ENCODE measurements around the gene NF1. TPM values are rescaled to one million over a fixed set of nuclear protein-coding genes. Genes with fewer than 3 reads are reported as not detected.
"Not testable (repeated sequence)": the region's sequence is repeated elsewhere in the genome, so short reads cannot be mapped to it uniquely, and the experiment has no call there.

Gene NF1
- total RNA-seq, 1 experiment from 2014 or later, result 164 TPM

- H3K79me2 ChIP-seq (ENCODE audit: low read length), result peaks cover 22% of the 10 kb centered on the region; the same call in 1 of the 2 replicates
- DNase-seq; H3K4me2 ChIP-seq (ENCODE audit: low read depth, low read length, poor library complexity, severe bottlenecking): not testable (repeated sequence)
Measured at GRCh38 chr17:31176143-31176542, 81.4 kb downstream of the NF1 start.

GRCh38 chr17:31178951-31179350 lies 84.2 kb downstream of the NF1 start:
- not testable (repeated sequence) for H3K27me3 ChIP-seq (ENCODE audit: low read length); H3K27ac ChIP-seq (ENCODE audit: low read length); DNase-seq; H3K9ac ChIP-seq (ENCODE audit: low read length); H3K9me2 ChIP-seq (replicated peaks; ENCODE audit: insufficient read depth, low read length); H3K4me3 ChIP-seq (ENCODE audit: low read length); H2AFZ ChIP-seq (ENCODE audit: low read length); H4K20me1 ChIP-seq (ENCODE audit: insufficient read depth, low read depth, low read length); H3K9me3 ChIP-seq (ENCODE audit: low read length); H3K4me2 ChIP-seq (ENCODE audit: low read depth, low read length, poor library complexity, severe bottlenecking)
- Histone ChIP-seq H3K79me2 (ENCODE audit: low read length) (peaks cover 23% of the 10 kb centered on the region), H3K36me3 (ENCODE audit: insufficient read depth, low read length) (peaks cover 28% of the 10 kb centered on the region), H3K4me1 (ENCODE audit: low read length) (peaks cover 26% of the 10 kb centered on the region)

More at GRCh38 chr17:31176143-31176542, 81.4 kb downstream of the NF1 start:
- H3K36me3 ChIP-seq (ENCODE audit: insufficient read depth, low read length); H3K9ac ChIP-seq (ENCODE audit: low read length); H3K27ac ChIP-seq (ENCODE audit: low read length); H4K20me1 ChIP-seq (ENCODE audit: insufficient read depth, low read depth, low read length); H3K9me3 ChIP-seq (ENCODE audit: low read length); H2AFZ ChIP-seq (ENCODE audit: low read length); H3K27me3 ChIP-seq (ENCODE audit: low read length); H3K4me1 ChIP-seq (ENCODE audit: low read length); H3K9me2 ChIP-seq (replicated peaks; ENCODE audit: insufficient read depth, low read length); H3K4me3 ChIP-seq (ENCODE audit: low read length): not testable (repeated sequence)

GRCh38 chr17:31195305-31195704 lies 100.5 kb downstream of the NF1 start:
- no peak overlapping the region for H2AFZ ChIP-seq (ENCODE audit: low read length)

GRCh38 chr17:31198026-31198425 lies 103.2 kb downstream of the NF1 start:
- H3K4me2 ChIP-seq (ENCODE audit: low read depth, low read length, poor library complexity, severe bottlenecking), result no peak overlapping the region

More at GRCh38 chr17:31195305-31195704, 100.5 kb downstream of the NF1 start:
- no peaks in the 10 kb centered on the region for H4K20me1 ChIP-seq (ENCODE audit: insufficient read depth, low read depth, low read length)
- H3K9ac ChIP-seq (ENCODE audit: low read length), result no peak overlapping the region
- H3K27ac ChIP-seq (ENCODE audit: low read length), result no peak overlapping the region
- no peak overlapping the region for H3K4me2 ChIP-seq (ENCODE audit: low read depth, low read length, poor library complexity, severe bottlenecking)
- no peaks in the 10 kb centered on the region for H3K9me2 ChIP-seq (replicated peaks; ENCODE audit: insufficient read depth, low read length)
- no peaks in the 10 kb centered on the region for H3K9me3 ChIP-seq (ENCODE audit: low read length)
- H3K36me3 ChIP-seq (ENCODE audit: insufficient read depth, low read length), result peaks cover 28% of the 10 kb centered on the region
- H3K4me1 ChIP-seq (ENCODE audit: low read length), result peaks cover 19% of the 10 kb centered on the region
- no peaks in the 10 kb centered on the region for H3K27me3 ChIP-seq (ENCODE audit: low read length)
- no peak overlapping the region for H3K4me3 ChIP-seq (ENCODE audit: low read length)
- DNase-seq, result no peak
- peaks cover 72% of the 10 kb centered on the region for H3K79me2 ChIP-seq (ENCODE audit: low read length)

GRCh38 chr17:31198666-31199065 lies 103.9 kb downstream of the NF1 start:
- H3K9me2 ChIP-seq (replicated peaks; ENCODE audit: insufficient read depth, low read length); DNase-seq; H4K20me1 ChIP-seq (ENCODE audit: insufficient read depth, low read depth, low read length); H3K9ac ChIP-seq (ENCODE audit: low read length); H2AFZ ChIP-seq (ENCODE audit: low read length); H3K27me3 ChIP-seq (ENCODE audit: low read length); H3K9me3 ChIP-seq (ENCODE audit: low read length); H3K27ac ChIP-seq (ENCODE audit: low read length); H3K4me3 ChIP-seq (ENCODE audit: low read length); H3K4me2 ChIP-seq (ENCODE audit: low read depth, low read length, poor library complexity, severe bottlenecking): not testable (repeated sequence)
- H3K36me3 ChIP-seq (ENCODE audit: insufficient read depth, low read length), result peaks cover 37% of the 10 kb centered on the region
- peaks cover 73% of the 10 kb centered on the region for H3K79me2 ChIP-seq (ENCODE audit: low read length)
- H3K4me1 ChIP-seq (ENCODE audit: low read length), result peaks cover 35% of the 10 kb centered on the region

More at GRCh38 chr17:31198026-31198425, 103.2 kb downstream of the NF1 start:
- Histone ChIP-seq H3K36me3 (ENCODE audit: insufficient read depth, low read length) (peaks cover 38% of the 10 kb centered on the region), H3K79me2 (ENCODE audit: low read length) (peaks cover 74% of the 10 kb centered on the region), H3K9me2 (replicated peaks; ENCODE audit: insufficient read depth, low read length) (no peaks in the 10 kb centered on the region), H3K9me3 (ENCODE audit: low read length) (no peaks in the 10 kb centered on the region), H4K20me1 (ENCODE audit: insufficient read depth, low read depth, low read length) (no peaks in the 10 kb centered on the region), H3K4me1 (ENCODE audit: low read length) (peaks cover 34% of the 10 kb centered on the region), H2AFZ (ENCODE audit: low read length) (no peak overlapping the region), H3K4me3 (ENCODE audit: low read length) (no peak overlapping the region), H3K9ac (ENCODE audit: low read length) (no peak overlapping the region), H3K27me3 (ENCODE audit: low read length) (no peaks in the 10 kb centered on the region), H3K27ac (ENCODE audit: low read length) (no peak overlapping the region)
- no peak for DNase-seq

GRCh38 chr17:31200287-31200686 lies 105.5 kb downstream of the NF1 start:
- DNase-seq, result peak; percentile 54
- Histone ChIP-seq H3K79me2 (ENCODE audit: low read length) (peaks cover 72% of the 10 kb centered on the region), H3K36me3 (ENCODE audit: insufficient read depth, low read length) (peaks cover 42% of the 10 kb centered on the region), H3K4me3 (ENCODE audit: low read length) (no peak overlapping the region), H4K20me1 (ENCODE audit: insufficient read depth, low read depth, low read length) (no peaks in the 10 kb centered on the region), H3K4me1 (ENCODE audit: low read length) (peaks cover 49% of the 10 kb centered on the region), H3K9me2 (replicated peaks; ENCODE audit: insufficient read depth, low read length) (no peaks in the 10 kb centered on the region), H3K9ac (ENCODE audit: low read length) (no peak overlapping the region), H3K27me3 (ENCODE audit: low read length) (no peaks in the 10 kb centered on the region), H3K4me2 (ENCODE audit: low read depth, low read length, poor library complexity, severe bottlenecking) (peak overlapping the region; percentile 14), H2AFZ (ENCODE audit: low read length) (no peak overlapping the region), H3K27ac (ENCODE audit: low read length) (peak overlapping the region; percentile 52), H3K9me3 (ENCODE audit: low read length) (no peaks in the 10 kb centered on the region)

- Histone ChIP-seq H2AFZ (ENCODE audit: low read length) (no peak overlapping the region), H3K9ac (ENCODE audit: low read length) (no peak overlapping the region), H3K4me3 (ENCODE audit: low read length) (no peak overlapping the region), H3K9me3 (ENCODE audit: low read length) (no peaks in the 10 kb centered on the region), H3K36me3 (ENCODE audit: insufficient read depth, low read length) (peaks cover 56% of the 10 kb centered on the region), H3K9me2 (replicated peaks; ENCODE audit: insufficient read depth, low read length) (no peaks in the 10 kb centered on the region), H3K79me2 (ENCODE audit: low read length) (peaks cover 63% of the 10 kb centered on the region), H4K20me1 (ENCODE audit: insufficient read depth, low read depth, low read length) (no peaks in the 10 kb centered on the region), H3K27ac (ENCODE audit: low read length) (peak overlapping the region; percentile 11; the same call in 1 of the 2 replicates), H3K27me3 (ENCODE audit: low read length) (no peaks in the 10 kb centered on the region), H3K4me2 (ENCODE audit: low read depth, low read length, poor library complexity, severe bottlenecking) (no peak overlapping the region), H3K4me1 (ENCODE audit: low read length) (peaks cover 67% of the 10 kb centered on the region)
- DNase-seq, result no peak
Measured at GRCh38 chr17:31202968-31203367, 108.2 kb downstream of the NF1 start.

GRCh38 chr17:31211352-31212012 lies 116.7 kb downstream of the NF1 start:
- no peak overlapping the region for H3K4me3 ChIP-seq (ENCODE audit: low read length)
- H3K27ac ChIP-seq (ENCODE audit: low read length), result no peak overlapping the region
- peaks cover 26% of the 10 kb centered on the region; the same call in 1 of the 2 replicates for H3K36me3 ChIP-seq (ENCODE audit: insufficient read depth, low read length)
- H2AFZ ChIP-seq (ENCODE audit: low read length), result no peak overlapping the region
- no peaks in the 10 kb centered on the region for H3K9me2 ChIP-seq (replicated peaks; ENCODE audit: insufficient read depth, low read length)
- H3K4me2 ChIP-seq (ENCODE audit: low read depth, low read length, poor library complexity, severe bottlenecking), result no peak overlapping the region
- no peaks in the 10 kb centered on the region for H4K20me1 ChIP-seq (ENCODE audit: insufficient read depth, low read depth, low read length)
- H3K9me3 ChIP-seq (ENCODE audit: low read length), result no peaks in the 10 kb centered on the region
- peaks cover 26% of the 10 kb centered on the region; the same call in 1 of the 2 replicates for H3K79me2 ChIP-seq (ENCODE audit: low read length)
- H3K27me3 ChIP-seq (ENCODE audit: low read length), result no peaks in the 10 kb centered on the region
- H3K4me1 ChIP-seq (ENCODE audit: low read length), result peaks cover 25% of the 10 kb centered on the region
- no peak for DNase-seq
- no peak overlapping the region for H3K9ac ChIP-seq (ENCODE audit: low read length)

Measured in Karpas-422 (cell line).